ENCODE results near the gene PDZD7.

Gene PDZD7

DNA sequence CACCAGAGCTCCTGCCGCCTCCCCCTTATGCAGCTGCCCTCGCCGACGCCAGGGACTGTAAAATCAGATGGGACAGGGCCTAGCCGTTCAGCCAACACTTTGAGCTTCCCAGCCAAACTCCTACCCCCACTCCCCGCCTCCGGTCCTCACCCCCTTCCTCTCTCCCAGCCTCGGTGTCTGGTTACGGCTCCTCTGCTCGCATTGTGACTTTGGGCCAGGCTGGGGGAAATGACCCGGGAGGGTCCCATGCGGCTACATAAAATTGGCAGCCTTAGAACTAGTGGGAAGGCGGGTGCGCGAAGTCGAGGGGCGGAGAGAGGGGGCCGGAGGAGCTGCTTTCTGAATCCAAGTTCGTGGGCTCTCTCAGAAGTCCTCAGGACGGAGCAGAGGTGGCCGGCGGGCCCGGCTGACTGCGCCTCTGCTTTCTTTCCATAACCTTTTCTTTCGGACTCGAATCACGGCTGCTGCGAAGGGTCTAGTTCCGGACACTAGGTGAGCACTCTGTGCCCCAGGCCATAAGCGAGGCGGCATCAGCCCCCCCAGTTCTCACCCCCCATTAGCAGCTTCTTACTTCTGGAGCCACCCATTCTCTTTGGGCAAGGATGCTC, 30.8 kb upstream of the PDZD7 start, which contains the start of gene KAZALD1:
KAZALD1 (plus strand) TSS at position 366 of the 608 bp plus-strand sequence. CDS start 604 bp downstream, outside the sequence.
- no peak for DNase-seq (ENCODE audit: extremely low read depth in 1 of 2, low read depth in 1 of 2)

DNA sequence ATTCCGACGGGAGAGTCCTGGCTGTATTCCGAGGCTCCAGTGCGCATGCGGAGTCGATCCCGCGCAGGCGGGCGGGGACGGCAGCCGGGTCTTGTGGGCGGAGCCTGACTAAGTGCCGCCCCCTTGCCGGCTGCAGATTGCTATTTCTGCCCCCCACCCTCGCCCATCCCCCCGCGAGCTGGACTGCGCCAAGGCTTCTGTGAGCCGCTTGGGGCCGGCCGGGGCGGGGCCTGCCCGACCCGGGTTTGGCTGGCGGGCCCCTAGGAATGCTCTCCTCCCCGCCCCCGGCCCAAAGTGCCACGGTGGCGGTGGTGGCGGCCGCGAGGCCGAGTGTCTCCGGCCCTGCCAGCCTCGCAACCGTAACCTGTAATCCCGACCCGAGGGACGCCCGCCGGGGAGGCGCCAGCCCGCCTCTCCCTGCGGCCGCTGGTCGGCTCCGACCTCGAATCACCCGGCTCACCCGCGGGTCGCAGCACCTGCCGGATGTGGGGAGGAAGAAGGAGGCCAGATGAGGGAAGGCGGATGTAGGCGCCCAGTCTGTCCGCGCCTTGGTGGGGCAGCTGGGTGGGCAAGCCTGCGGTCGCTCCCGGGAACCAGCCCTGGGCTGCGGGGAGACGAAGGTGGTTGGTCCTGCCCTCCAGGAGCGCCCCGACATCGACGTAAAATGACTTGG, 30.2 kb upstream of the PDZD7 start:
- DNase-seq (ENCODE audit: extremely low read depth in 1 of 2, low read depth in 1 of 2), result peak; percentile 69 to 85

DNA sequence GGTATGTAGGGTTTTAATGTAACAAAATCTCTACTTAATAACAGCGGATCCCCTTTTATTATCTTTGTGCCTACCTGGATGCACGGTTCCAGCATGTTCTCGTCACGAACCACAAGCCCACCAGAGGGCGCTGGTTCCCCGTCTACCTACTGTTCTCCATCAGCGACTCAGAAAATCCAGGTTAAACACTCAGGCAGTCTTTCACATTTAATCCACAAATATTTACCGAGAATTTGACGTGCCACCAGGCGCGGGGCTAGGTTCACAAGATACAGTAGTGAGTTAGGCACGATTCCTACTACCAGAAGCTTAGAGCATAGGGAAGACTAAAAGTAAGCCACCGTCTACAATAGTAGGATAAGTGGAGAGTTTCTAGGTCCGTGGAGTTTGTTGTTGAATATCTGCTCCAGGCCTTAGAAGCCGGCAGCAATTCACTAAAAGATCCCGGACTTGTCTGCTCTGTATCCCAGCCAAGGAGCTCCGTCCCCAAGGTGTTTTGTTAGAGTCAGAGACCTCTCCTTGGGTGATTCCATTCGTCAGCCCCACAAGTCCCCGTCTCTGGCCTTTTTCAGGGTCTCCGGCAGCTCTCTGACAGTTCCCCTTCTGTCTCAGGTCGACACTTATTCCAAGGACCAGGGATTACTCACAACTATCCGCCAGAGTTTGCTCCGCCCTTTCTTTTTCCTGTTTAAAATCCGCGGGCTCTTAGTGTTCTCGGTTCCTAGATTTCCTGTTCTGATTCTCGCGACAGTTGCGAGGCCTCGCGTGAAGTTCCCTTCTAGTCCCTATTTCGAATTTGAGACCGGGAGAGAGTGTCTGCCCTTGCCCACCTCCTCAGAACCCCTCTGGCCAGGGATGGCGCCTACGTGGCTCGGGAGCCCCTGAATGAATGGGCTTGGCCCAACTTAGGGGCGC, 29.4 kb upstream of the PDZD7 start:
- peak; percentile 74 to 88 for DNase-seq (ENCODE audit: extremely low read depth in 1 of 2, low read depth in 1 of 2)

DNA sequence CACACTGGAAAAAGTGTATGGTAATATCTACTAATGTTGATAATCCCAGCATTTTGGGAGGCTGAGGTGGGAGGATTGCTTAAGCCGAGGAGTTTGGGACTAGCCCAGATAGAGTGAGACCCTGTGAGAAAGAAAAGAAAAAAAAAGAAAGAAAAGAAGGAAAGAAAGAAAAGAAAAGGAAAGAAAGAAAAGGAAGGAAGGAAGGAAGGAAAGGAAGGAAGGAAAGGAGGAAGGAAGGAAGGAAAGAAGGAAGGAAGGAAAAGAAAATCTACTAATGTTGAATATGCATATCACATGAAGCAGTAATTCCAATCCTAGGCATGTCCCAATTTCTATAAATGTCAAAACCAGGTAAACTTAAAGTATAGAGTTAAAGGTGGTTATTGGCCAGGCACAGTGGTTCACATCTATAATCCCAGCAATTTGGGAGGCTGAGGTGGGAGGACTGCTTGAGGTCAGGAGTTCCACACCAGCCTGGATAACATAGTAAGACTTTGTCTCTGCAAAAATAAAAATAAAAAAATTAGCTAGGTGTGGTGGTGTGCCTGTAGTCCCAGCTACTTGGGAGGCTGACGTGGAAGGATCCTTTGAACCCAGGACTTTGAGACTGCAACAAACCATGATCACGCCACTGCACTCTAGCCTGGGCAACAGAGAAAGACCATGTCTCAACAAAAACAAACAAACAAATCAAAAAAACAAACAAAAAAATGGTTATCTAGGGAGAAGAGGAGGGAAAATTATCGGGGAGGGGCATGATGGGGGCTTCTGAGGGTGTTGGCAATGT, 25.6 kb upstream of the PDZD7 start:
- DNase-seq (ENCODE audit: extremely low read depth in 1 of 2, low read depth in 1 of 2), result no peak

DNA sequence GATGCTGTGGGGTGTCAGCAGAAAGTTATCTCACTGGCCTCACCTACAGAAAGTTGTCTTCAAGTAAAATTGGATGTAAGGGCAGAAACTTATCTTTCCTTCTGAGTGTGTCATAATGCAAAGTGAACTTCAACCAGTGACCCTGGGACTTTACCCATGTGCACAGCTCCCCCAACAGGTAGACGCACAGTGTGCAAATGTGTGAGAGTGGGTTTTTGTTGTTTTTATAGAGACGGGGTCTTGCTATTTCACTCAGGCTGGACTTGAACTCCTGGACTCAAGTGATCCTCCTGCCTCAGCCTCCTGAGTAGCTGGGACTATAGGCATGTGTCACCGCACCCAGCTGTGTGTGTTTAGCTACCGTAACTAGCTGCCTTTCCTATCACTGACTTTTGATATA, 24.5 kb upstream of the PDZD7 start:
- no peak for DNase-seq (ENCODE audit: extremely low read depth in 1 of 2, low read depth in 1 of 2)

DNA sequence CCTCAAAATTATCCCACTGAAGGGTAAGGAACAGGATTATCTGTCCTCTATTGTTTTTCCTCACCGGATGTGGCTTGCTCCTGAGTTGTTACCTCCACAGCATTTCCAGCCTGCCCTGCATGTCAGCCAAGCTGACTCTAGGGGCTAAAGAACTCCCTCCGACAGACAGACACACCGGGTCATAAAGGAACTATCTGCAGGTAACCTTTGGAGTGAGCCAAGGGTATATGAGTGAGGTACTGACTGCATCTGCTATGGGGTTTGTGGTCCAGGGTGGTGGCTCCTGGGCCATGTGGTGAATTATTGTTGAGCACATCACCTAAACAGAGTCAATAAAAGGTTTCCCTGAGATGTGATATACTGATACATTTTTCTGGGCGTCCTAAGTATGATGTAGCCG, 23.9 kb upstream of the PDZD7 start:
- no peak for DNase-seq (ENCODE audit: extremely low read depth in 1 of 2, low read depth in 1 of 2)

DNA sequence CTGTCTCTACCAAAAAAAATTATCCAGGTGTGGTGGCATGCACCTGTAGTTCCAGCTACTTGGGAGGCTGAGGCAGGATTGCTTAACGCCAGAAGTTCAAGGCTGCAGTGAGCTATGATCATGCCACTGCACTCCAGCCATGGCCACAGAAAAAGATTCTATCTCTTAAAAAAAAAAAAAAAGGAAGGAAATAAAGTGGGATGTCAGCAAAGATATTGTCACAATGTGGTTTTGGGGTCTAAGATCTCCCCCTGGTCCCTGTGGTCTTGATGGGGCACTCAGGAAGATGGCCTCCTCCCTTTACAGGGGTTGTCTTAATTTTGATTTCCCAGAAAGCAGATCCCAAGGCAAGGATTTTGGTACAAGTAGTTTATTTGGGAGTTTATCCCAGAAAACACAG, 23.4 kb upstream of the PDZD7 start:
- DNase-seq (ENCODE audit: extremely low read depth in 1 of 2, low read depth in 1 of 2), result no peak

DNA sequence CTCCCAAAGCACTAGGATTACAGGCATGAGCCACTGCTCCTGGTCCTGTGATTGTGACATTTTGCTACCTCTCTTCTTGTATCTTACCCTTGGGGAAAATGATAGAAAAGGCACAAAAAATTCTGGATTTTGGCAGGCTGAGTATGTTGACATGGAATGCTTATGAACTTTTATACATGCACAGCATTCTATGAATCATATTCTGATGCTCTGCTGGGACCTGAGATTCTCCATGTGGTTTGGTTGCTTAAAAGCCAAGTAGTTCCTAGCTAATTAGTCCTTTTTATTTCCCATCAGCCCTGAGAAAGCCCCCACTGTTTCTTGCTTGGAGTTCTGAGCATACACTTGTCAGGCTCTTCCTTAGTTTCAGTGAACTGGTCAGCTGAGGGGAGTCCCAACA, 22.6 kb upstream of the PDZD7 start:
- no peak for DNase-seq (ENCODE audit: extremely low read depth in 1 of 2, low read depth in 1 of 2)

DNA sequence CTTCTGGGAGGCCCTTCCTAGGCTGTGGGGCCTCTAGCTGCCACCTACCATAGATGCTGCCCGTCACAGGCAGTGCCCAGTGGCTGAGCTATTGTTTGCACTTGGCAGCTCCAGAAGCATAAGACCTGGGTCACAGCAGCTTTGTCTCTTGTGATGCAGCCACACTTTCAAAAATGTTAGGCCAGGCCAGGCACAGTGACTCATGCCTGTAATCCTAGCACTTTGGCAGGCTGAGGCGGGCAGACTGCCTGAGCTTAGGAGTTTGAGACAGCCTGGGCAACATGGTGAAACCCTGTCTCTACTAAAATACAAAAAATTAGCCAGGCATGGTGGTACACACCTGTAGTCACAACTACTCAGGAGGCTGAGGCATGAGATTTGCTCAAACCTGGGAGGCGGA, 21.4 kb upstream of the PDZD7 start:
- DNase-seq (ENCODE audit: extremely low read depth in 1 of 2, low read depth in 1 of 2), result no peak

DNA sequence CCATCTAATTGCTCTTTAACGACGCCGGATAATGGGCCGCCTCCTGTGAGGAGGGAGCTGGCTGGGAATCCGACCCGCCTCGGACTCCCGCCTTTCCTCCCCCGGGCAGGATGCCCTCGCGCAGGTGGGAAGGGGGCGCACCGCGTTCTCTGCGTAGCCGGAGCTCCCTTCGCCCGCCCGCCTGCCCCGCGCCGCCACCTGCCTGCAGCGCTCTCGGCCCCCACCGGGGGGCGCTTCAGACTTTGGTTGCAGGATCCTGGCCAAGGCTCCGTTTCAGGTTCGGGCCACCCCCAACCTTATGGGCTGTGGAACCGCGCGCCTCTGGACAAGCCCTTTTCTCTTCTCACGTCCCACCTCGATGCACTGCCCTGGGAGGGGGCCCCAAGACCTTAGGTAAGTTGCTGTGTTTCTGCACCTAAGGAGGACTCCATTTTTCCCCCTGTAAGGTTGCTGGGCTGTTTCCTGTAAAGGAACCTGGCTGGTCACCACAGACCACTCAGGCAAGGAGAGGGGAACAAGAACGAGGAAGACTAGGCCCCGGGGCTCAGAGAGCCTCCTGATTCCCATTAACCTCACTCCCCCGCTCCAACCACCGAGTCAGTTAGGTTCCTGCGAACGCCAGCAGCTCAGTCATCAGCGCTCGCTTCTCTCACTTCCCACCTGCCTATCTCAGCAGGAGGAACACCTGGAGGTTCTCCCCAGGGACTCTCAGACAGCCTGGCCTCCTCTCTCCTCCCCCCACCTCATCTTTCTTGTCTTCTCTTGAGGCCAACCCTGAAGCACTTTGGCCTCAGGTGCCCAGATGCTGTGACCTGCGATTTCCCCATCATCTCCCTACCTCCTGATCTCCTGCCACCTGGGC, 19.5 kb upstream of the PDZD7 start:
- peak in 1 of 2 donors; percentile 73 for DNase-seq (ENCODE audit: extremely low read depth in 1 of 2, low read depth in 1 of 2)

DNA sequence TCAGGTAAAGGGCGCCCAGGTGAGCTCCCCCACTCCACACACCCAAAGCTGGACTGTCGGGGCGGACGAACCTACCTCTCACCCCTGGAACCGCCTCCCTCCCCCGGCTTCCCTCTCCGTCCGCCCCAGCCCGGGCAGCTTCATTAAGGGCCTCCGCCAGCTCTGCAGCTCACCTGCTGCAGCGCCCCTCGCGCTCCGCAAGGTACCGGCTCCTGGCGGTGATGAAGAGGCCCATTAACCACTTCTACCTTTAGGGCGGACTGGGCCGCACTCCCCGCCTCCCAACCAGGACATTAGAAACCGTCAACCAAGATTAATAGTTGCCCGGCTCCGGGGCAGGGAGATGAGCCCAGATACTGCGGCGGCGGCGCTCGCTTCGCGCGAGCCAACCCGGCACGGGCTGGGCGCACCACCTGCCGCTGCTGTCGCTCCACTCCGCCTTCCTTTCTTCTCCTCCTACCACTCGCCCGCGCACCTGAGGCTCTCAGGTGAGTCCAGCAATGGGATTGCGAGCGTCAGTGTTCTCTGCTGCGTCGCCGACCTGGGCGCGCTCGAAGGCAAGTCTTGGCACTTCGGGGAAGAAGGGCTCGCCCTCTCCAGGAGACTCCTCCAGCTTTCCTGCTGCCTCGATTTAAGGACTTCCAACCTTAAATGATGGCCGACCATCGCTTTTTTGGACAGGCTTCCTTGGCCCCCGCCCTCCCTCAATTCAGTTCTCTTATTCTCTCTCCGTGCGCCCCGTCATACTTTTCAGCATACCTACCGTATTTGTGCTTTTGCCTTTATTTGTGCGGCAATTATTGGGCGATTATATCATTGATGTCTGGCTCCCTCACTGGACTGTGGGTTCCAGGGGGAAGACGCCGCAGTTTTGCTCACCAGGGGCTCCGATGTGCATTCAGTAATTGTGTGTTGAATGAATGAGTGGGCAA, 17.3 kb upstream of the PDZD7 start:
- DNase-seq (ENCODE audit: extremely low read depth in 1 of 2, low read depth in 1 of 2), result no peak

DNA sequence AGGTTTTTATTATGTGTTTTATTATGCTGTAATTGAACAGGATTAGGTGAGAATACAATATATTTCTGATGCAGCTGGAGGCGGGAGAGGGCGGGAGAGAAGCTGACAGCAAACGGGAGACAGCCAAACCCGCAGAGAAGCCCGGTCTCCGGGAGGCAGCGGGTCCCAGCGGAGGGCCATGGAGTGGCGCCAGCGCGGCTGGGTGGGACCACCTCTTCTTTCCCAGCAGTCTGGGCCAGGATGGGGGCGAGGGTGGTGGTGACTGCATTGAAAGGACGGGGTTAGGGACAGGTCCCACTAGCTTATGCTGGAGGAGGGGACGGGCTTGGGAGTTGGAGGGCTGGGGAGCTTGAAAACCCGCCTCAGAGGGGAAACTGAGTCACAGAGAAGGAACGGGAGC, 16.3 kb upstream of the PDZD7 start:
- no peak for DNase-seq (ENCODE audit: extremely low read depth in 1 of 2, low read depth in 1 of 2)

DNA sequence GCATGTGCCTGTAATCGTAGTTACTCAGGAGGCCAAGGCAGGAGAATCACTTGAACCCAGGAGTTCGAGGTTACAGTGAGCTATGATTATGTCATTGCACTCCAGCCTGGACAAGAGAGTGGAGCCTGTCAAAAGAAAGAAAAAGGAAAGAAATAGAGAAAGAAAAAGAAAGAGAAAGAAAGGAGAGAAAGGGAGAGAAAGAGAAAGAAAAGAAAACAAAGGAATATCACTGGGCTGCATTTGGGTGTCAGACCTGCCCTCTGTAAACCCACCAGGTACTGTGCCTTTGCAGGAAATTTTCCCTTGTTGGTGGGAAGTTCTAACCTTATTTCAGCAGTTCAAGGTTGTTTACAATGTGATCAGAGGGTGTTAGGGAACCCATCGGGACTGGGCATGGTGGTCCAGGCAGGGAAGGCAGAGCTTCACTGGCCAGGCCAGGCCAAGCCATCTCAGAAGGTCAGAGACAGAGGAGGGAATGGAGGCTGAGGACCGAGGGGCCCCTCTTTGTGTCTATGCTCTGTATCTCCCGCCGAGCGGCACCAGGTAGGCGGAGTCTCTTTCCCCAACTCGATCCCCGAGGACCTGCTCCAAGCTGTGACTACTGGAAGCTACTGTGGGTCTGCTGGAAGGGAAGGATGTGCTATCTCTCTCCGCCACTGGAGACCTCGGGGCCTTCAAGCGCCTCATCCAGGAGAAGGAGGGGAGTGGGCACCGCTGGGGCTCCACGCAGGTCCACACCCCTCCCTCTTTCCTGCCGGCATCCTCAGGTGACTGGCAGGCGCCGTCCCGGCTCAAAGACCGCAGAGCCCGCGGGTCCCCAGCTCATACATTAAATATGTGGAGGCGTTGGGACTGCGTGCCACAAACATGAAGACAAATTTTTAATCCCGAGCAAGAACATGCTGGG, 15.7 kb upstream of the PDZD7 start:
- DNase-seq (ENCODE audit: extremely low read depth in 1 of 2, low read depth in 1 of 2), result no peak

DNA sequence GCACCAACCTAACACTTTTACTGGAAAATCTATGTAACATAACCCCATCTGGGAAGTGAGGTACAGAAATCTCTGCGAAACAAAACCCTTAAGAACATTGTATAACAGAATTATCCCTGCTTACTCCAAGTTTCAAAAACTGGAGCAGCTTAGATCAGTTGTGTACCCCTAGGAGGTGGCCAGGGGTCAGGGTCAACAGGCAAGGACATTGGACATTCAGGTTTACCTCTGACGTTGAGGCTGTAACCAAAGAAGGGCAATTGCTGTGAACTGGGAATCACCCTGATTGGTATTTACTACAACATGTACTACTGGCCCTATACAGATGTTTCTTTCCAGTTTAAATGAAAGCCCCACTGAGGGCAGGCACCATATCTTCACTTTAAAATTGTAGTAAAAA, 13.2 kb upstream of the PDZD7 start:
- DNase-seq (ENCODE audit: extremely low read depth in 1 of 2, low read depth in 1 of 2), result no peak

DNA sequence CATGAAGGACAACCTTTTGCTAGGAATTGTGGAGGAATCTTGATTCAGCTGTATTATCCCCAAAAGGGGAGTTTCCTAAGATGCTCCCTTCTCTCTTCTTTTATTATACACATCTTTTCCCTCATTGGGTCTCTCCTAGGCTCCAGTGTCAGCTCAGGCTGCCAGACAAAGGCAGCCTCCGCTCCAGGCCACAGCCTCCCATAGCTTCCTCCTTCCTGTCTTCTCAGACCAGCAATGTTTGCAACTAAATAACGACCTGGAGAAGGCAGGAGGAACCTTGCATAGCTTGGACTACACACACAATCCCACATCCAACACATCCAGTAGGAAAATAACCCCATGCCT, 12.4 kb upstream of the PDZD7 start:
- no peak for DNase-seq (ENCODE audit: extremely low read depth in 1 of 2, low read depth in 1 of 2)

DNA sequence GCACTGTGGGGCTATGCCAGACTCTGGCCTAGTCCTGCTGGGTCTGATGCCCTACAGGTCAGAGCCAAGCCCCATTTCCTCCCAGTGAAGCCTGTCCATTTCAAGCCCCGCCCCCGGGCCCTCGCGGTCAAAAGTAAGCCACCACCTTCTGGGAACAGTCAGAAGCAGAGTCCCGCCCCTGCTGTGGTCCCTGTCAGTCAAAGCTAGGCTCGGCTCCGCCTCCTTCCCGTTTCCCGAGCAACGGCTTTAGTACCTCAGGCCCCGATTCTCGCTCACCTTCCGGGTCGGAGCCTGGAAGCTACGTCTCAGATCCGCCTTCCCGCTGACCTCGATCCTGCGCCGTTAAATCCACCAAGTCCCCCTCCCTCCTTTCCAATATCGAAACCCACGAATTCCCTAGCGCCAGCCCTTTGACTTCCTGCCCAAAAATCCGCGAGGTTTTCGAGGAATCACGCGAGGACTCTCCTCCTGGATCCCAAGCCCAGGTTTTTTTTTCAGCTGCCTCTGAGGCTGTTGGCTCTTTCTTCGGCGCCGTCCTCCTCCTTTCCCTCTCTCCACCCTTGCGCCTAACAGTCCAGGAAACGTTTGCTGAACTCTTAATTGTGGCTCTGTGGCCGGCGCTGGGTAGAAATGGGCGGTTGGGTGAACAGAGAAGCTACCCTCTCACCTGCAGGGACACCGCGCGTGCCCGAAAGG, 11.9 kb upstream of the PDZD7 start:
- DNase-seq (ENCODE audit: extremely low read depth in 1 of 2, low read depth in 1 of 2), result peak in 1 of 2 donors; percentile 71

DNA sequence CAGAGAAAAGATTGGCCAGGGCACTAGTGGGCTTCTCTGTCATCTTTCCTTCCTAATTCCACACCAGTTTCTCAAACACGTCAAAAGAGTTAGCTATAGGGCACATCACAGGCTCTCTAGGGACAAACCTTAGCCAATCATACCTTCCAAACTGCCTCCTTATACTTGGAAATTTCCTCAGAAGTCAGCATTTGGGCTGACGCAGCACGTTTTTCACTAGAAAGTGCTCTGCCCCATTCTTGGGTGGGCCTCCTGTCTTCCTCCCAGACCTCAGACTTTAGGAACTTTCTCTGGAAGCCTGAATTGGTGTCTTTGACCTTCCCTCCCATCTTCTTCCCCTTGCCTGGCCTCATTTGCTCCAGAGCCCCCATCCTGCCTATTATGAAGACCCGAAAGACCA, 11.2 kb upstream of the PDZD7 start:
- no peak for DNase-seq (ENCODE audit: extremely low read depth in 1 of 2, low read depth in 1 of 2)

All from activated CD8-positive, alpha-beta memory T cell treated with anti-CD3 and anti-CD28 coated beads for 1 hour (primary cell).